GM12878 (cell line): ENCODE results near the gene CNPY1. TPM values are rescaled to one million over a fixed set of nuclear protein-coding genes. Genes with fewer than 3 reads are reported as not detected.
A peak's percentile ranks its signal among the peaks of the same experiment; 100 is the strongest.

Experiments
- ATAC-seq: fragments of 200-7000 bp; cut with Tn5 transposase; 3 replicates; pipeline ENCODE4 v1.9.1; 2020; ENCODE audit warnings: mild to moderate bottlenecking, moderate library complexity
- BruUV-seq: library from RNA; stranded (reverse); fragments of 400-500 nt; replicated peaks from 2 replicates; lab custom pipeline; 2021; lab: Mats Ljungman, UMichigan
- CTCF ChIA-PET: fragments of 300-600 bp; sonication (Branson Sonifier 250); formaldehyde crosslinking; extraction: SDS; loops from one replicate; lab custom pipeline; 2021; ENCODE audit warnings: inconsistent platforms; lab: Yijun Ruan, JAX
- POLR2A ChIA-PET: fragments of 350-600 bp; formaldehyde crosslinking; extraction: SDS; loops from one replicate; lab custom pipeline; 2021; ENCODE audit warnings: inconsistent platforms; lab: Charles Lee
- RAD21 ChIA-PET: fragments of 300-600 bp; sonication (Branson Sonifier 250); formaldehyde crosslinking; loops from one replicate; lab custom pipeline; 2023; ENCODE audit warnings: antibody characterized with exemption; ENCODE audit not compliant: unreplicated experiment; lab: Charles Lee
- SMC1A ChIA-PET: fragments of 300-600 bp; sonication (Branson Sonifier 250); formaldehyde crosslinking; loops from one replicate; lab custom pipeline; 2023; ENCODE audit not compliant: unreplicated experiment, uncharacterized antibody; lab: Charles Lee
- DNase-seq: peaks from one replicate; pipeline ENCODE4 v3.0.0-alpha.2; 2011; ENCODE audit warnings: low read depth, low spot score
- FAIRE-seq: peaks from 3 replicates; lab custom pipeline; 2011; peaks lifted over from hg19 to GRCh38; lab: Jason Lieb, UNC
- H2AFZ ChIP-seq: 2 replicates; pipeline ENCODE4 v1.6.0; 2011; ENCODE audit warnings: low read depth, low read length, control low read depth; ENCODE audit not compliant: control insufficient read depth
- H3K27ac ChIP-seq: 2 replicates; pipeline ENCODE4 v1.5.1; 2011; ENCODE audit warnings: control low read depth; ENCODE audit not compliant: control insufficient read depth, insufficient read depth
- H3K27me3 ChIP-seq, 2 experiments: replicated peaks in 1 of 2; 2 replicates each; pipeline versions ENCODE4 v1.6.0 to v1.6.1; 2011; ENCODE audit warnings: low read length in 1 of 2; ENCODE audit not compliant: control insufficient read depth in 2 of 2, insufficient read depth in 2 of 2
- H3K36me3 ChIP-seq, 2 experiments: 2 replicates each; pipeline ENCODE4 v1.5.1; 2011; ENCODE audit warnings: low read length in 1 of 2; ENCODE audit not compliant: control insufficient read depth in 2 of 2, insufficient read depth in 2 of 2
- H3K4me1 ChIP-seq: 2 replicates; pipeline ENCODE4 v1.6.1; 2011; ENCODE audit warnings: mild to moderate bottlenecking, low read length, moderate library complexity, mixed read lengths; ENCODE audit not compliant: control insufficient read depth, insufficient read depth
- H3K4me2 ChIP-seq: 2 replicates; pipeline ENCODE4 v1.6.0; 2011; ENCODE audit warnings: control low read depth; ENCODE audit not compliant: control insufficient read depth, insufficient read depth
- H3K4me3 ChIP-seq: fragments of 200-600 bp; sonication (generic); 2 replicates; pipeline ENCODE4 v1.5.1; 2016
- H3K79me2 ChIP-seq: 2 replicates; pipeline ENCODE4 v1.6.0; 2011; ENCODE audit warnings: low read length; ENCODE audit not compliant: control insufficient read depth, insufficient read depth
- H3K9ac ChIP-seq: 2 replicates; pipeline ENCODE4 v1.8.0; 2011; ENCODE audit warnings: low read length, control low read depth, mixed read lengths; ENCODE audit not compliant: control insufficient read depth, insufficient read depth
- H3K9me3 ChIP-seq: replicated peaks from 3 replicates; pipeline ENCODE4 v1.5.1; 2011; ENCODE audit warnings: mild to moderate bottlenecking, low read length; ENCODE audit not compliant: control insufficient read depth, insufficient read depth
- H4K20me1 ChIP-seq: 2 replicates; pipeline ENCODE4 v1.6.0; 2011; ENCODE audit not compliant: control insufficient read depth, insufficient read depth
- DPF2 ChIP-seq: fragments of 450-650 bp; IDR thresholded peaks from 2 replicates; pipeline ENCODE4 v1.6.1; 2017; ENCODE audit warnings: mild to moderate bottlenecking
- EED ChIP-seq: sonication (generic); IDR thresholded peaks from 2 replicates; pipeline ENCODE4 v1.6.1; 2016; ENCODE audit warnings: antibody characterized with exemption, low read depth
- GABPA ChIP-seq: IDR thresholded peaks from 2 replicates; pipeline ENCODE4 v1.6.1; 2014; ENCODE audit warnings: antibody characterized with exemption, low read depth, mild to moderate bottlenecking, inconsistent platforms
- KLF5 ChIP-seq: fragments of 450-650 bp; IDR thresholded peaks from 2 replicates; pipeline ENCODE4 v1.6.1; 2014; ENCODE audit warnings: mild to moderate bottlenecking; ENCODE audit not compliant: partially characterized antibody
- NFIC ChIP-seq: IDR thresholded peaks from 2 replicates; pipeline ENCODE4 v1.6.1; 2012; ENCODE audit warnings: low read depth, mild to moderate bottlenecking, inconsistent platforms, low read length, moderate library complexity
- POLR2A ChIP-seq: IDR thresholded peaks from 2 replicates; pipeline ENCODE4 v1.6.1; 2011; ENCODE audit warnings: low read depth, mild to moderate bottlenecking, low read length
- RUNX3 ChIP-seq: IDR thresholded peaks from 2 replicates; pipeline ENCODE4 v1.6.1; 2012; ENCODE audit warnings: low read length, inconsistent platforms
- SREBF1 ChIP-seq: IDR thresholded peaks from 2 replicates; pipeline ENCODE4 v1.6.1; 2012; ENCODE audit warnings: mild to moderate bottlenecking, low read length
- ZSCAN29 ChIP-seq: fragments of 450-650 bp; IDR thresholded peaks from 2 replicates; pipeline ENCODE4 v1.6.1; 2017; ENCODE audit warnings: mild to moderate bottlenecking, moderate library complexity
- WGBS: methylation state at CpG from one replicate; pipeline ENCODE4 v1.1.6; 2016; ENCODE audit warnings: low lambda C conversion rate; ENCODE audit not compliant: insufficient replicate concordance, insufficient coverage; ENCODE audit errors: missing lambda C conversion rate; 5-methylcytosine and 5-hydroxymethylcytosine counted together
- in situ Hi-C: fragments of 300-500 bp; cut with MboI; formaldehyde crosslinking; loops from 9 replicates; pipeline ENCODE4 v1.14.3; 2018; ENCODE audit warnings: mixed read lengths
- intact Hi-C: fragments of 100-400 bp; cut with micrococcal nuclease; formaldehyde crosslinking; loops from one replicate; pipeline ENCODE4 v1.14.2; 2022; ENCODE audit not compliant: unreplicated experiment
- polyA plus RNA-seq, 11 experiments: library from polyadenylated mRNA; depleted of rRNA in 4 of 11; unstranded in 6 of 11; stranded (reverse) in 5 of 11; fragments of >200 nt; fragmentation: Nextera tagmentation in 4 of 11; fragmentation: Illumina TruSeq in 1 of 11; extraction: Ambion mirVana in 4 of 11; extraction: Trizol in 1 of 11; gene quantifications; 1 replicate in 1 of 11; 2 replicates in 10 of 11; pipeline versions ENCODE4 v1.2.1 to v1.2.3, GENCODE V29; 2011 to 2016; ENCODE audit warnings: inconsistent platforms in 2 of 11, missing spikeins in 2 of 11, low read depth in 1 of 11
- total RNA-seq, 4 experiments: library from RNA; depleted of rRNA in 3 of 4; stranded (reverse); fragments of >200 nt in 3 of 4; fragmentation: Illumina TruSeq in 1 of 4; extraction: Trizol in 1 of 4; gene quantifications; 2 replicates each; pipeline versions ENCODE4 v1.2.1 to v1.2.3, GENCODE V29; 2013 to 2021
- TF ChIP-seq, protein P1 (sequence below): fragments of 150-350 bp; IDR thresholded peaks from 2 replicates; pipeline ENCODE4 v1.6.1; 2016; ENCODE audit warnings: low read depth, low read length

Gene CNPY1
- total and polyA plus RNA-seq, 10 of the 15 experiments (the other 5 are each of a cell fraction or from before 2014, with no cell fraction given): not detected

DNA sequence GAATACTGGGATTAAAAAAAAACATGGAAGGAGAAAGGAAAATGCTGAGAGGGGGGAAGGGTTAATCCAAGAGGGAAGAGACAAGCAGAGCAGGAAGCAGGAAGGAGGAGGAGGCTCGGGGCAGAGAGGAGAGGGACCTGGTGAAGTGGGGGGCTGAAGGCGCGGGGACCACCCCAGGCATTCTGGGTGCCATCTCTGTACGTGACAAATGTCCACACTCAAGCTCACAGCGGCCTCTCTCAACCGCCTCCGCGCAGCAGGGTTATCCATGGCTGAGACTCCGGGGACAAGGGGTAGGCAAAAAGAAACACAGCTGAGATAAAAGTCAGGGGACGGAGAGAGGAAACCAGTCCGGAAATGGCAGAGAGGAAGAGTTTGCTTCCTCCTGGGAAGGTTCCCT lies 54.5 kb downstream of the CNPY1 start:
- Histone ChIP-seq H3K36me3 (no peaks in the 10 kb centered on the region), H3K4me1 (peaks cover 12% of the 10 kb centered on the region), H3K9ac (peak overlapping the region; percentile 18; the same call in 1 of the 2 replicates), H3K27me3 (no peaks in the 10 kb centered on the region), H4K20me1 (no peaks in the 10 kb centered on the region), H2AFZ (no peak overlapping the region), H3K4me3 (peak overlapping the region; percentile 51; the same call in 1 of the 2 replicates), H3K27ac (no peak overlapping the region), H3K9me3 (no peaks in the 10 kb centered on the region; the same call in 2 of the 3 replicates), H3K4me2 (no peak overlapping the region; the same call in 1 of the 2 replicates), H3K79me2 (no peaks in the 10 kb centered on the region)
- no peak for TF ChIP-seq KLF5
- ChIA-PET CTCF (no interaction called here), SMC1A (no interaction called here), POLR2A (no interaction called here), RAD21 (no interaction called here)
- in situ Hi-C loops (no loop called here), intact Hi-C loops (no loop called here)
- no TSS peak for BruUV-seq
- no peak for DNase-seq
- no peak for FAIRE-seq
- WGBS: 68% methylated on average over 11 of the region's 11 CpGs
- no peak for ATAC-seq

DNA sequence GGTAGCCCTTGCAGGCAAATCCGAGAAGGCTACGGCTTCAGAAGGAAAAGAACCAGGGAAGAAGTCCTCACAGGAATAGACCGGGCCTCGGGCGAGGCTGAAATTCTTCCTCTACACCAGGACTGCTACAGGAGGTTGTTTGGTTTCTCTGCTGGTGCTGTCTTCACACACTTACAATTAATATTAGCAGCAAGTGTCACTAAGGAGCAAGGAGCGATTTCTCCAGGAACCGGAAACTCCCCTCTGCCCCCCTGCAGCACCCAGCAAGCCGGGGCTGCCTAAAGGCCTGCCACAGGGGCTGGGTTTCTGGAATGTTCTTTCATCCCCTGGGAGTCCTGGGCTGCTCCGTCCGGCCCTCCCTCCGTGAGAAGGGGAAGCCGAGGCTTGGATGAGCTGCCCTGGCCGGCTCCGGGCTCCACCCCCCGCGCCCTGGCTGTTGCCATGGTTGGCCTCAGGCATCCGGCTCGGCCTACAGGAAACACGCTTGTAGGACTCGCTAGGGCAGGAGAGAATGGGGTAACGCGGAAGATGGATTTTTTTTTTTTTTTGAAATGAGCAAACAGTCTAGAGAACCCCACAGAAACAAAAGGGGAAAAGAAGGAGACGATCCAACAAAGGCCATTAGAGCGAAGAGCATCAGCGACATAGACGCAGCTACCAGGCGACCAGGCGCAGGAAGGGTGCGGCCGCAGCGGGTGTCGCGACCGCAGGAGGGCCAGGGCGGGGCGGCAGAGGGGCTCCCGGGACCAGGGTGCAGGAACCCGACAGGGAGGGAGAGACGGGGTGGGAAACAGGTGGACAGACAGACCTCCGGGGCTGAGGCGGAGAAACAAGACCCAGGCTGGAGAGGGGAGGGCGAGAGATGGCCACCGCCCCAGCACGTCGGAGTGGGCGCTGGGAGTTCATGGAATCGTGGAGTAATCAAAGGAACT lies 55.4 kb downstream of the CNPY1 start:
- Histone ChIP-seq H2AFZ (peak overlapping the region; percentile 3), H3K4me1 (peaks cover 12% of the 10 kb centered on the region), H3K4me3 (peak overlapping the region; percentile 51), H3K79me2 (no peaks in the 10 kb centered on the region), H3K9me3 (no peaks in the 10 kb centered on the region; the same call in 2 of the 3 replicates), H3K27me3 (no peaks in the 10 kb centered on the region), H3K9ac (peak overlapping the region; percentile 18; the same call in 1 of the 2 replicates), H4K20me1 (no peaks in the 10 kb centered on the region), H3K36me3 (no peaks in the 10 kb centered on the region), H3K27ac (peak overlapping the region; percentile 9; the same call in 1 of the 2 replicates), H3K4me2 (peak overlapping the region; percentile 86)
- FAIRE-seq: peak; percentile 54
- RAD21 ChIA-PET: no interaction called here
- TF ChIP-seq EED (peak; percentile 20; the same call in 1 of the 2 replicates), DPF2 (no peak), GABPA (0 out of 2 replicates have a peak, but pooled peaks have one; percentile 13), SREBF1 (no peak), RUNX3 (peak; percentile 56; the same call in 1 of the 2 replicates), NFIC (no peak), ZSCAN29 (no peak), POLR2A (peak; percentile 58)
- TF ChIP-seq, protein P1, sequence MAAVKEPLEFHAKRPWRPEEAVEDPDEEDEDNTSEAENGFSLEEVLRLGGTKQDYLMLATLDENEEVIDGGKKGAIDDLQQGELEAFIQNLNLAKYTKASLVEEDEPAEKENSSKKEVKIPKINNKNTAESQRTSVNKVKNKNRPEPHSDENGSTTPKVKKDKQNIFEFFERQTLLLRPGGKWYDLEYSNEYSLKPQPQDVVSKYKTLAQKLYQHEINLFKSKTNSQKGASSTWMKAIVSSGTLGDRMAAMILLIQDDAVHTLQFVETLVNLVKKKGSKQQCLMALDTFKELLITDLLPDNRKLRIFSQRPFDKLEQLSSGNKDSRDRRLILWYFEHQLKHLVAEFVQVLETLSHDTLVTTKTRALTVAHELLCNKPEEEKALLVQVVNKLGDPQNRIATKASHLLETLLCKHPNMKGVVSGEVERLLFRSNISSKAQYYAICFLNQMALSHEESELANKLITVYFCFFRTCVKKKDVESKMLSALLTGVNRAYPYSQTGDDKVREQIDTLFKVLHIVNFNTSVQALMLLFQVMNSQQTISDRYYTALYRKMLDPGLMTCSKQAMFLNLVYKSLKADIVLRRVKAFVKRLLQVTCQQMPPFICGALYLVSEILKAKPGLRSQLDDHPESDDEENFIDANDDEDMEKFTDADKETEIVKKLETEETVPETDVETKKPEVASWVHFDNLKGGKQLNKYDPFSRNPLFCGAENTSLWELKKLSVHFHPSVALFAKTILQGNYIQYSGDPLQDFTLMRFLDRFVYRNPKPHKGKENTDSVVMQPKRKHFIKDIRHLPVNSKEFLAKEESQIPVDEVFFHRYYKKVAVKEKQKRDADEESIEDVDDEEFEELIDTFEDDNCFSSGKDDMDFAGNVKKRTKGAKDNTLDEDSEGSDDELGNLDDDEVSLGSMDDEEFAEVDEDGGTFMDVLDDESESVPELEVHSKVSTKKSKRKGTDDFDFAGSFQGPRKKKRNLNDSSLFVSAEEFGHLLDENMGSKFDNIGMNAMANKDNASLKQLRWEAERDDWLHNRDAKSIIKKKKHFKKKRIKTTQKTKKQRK: no peak
- POLR2A ChIA-PET: no interaction called here
- BruUV-seq: no TSS peak
- CTCF ChIA-PET: no interaction called here
- intact Hi-C loops: no loop called here
- WGBS: 25% methylated on average over 45 of the region's 47 CpGs
- ATAC-seq: peak; percentile 69
- in situ Hi-C loops: no loop called here
- DNase-seq: no peak
- SMC1A ChIA-PET: no interaction called here
